Glutamatergic neuron (in vitro differentiated cells): ENCODE data around the gene C11orf91. TPM values are rescaled to one million over a fixed set of nuclear protein-coding genes. Genes with fewer than 3 reads are reported as not detected.

Experiments used
- DNase-seq: peaks from one replicate; pipeline ENCODE4 v3.0.0; 2022
- H3K27ac Mint-ChIP-seq: one replicate; pipeline ENCODE4 v1.8.0; 2020; ENCODE audit warnings: mild to moderate bottlenecking, mixed read lengths, inconsistent platforms; ENCODE audit not compliant: unreplicated experiment
- H3K27me3 Mint-ChIP-seq: one replicate; pipeline ENCODE4 v1.8.0; 2020; ENCODE audit warnings: mild to moderate bottlenecking, moderate library complexity, mixed read lengths, inconsistent platforms; ENCODE audit not compliant: unreplicated experiment
- H3K36me3 Mint-ChIP-seq: one replicate; pipeline ENCODE4 v1.8.0; 2020; ENCODE audit warnings: mild to moderate bottlenecking, mixed read lengths, inconsistent platforms; ENCODE audit not compliant: unreplicated experiment
- H3K4me1 Mint-ChIP-seq: one replicate; pipeline ENCODE4 v1.8.0; 2020; ENCODE audit warnings: mild to moderate bottlenecking, low read depth, mixed read lengths, inconsistent platforms; ENCODE audit not compliant: unreplicated experiment
- H3K4me3 Mint-ChIP-seq: one replicate; pipeline ENCODE4 v1.8.0; 2020; ENCODE audit warnings: mild to moderate bottlenecking, mixed read lengths, inconsistent platforms; ENCODE audit not compliant: unreplicated experiment
- H3K9me3 Mint-ChIP-seq: one replicate; pipeline ENCODE4 v1.8.0; 2020; ENCODE audit warnings: mild to moderate bottlenecking, moderate library complexity, mixed read lengths, inconsistent platforms; ENCODE audit not compliant: unreplicated experiment
- total RNA-seq: library from RNA; stranded (reverse); fragmentation: NEBNext Ultra II Directional; extraction: Animal tissue kit (Norgen Biotek cat#: 25700); gene quantifications from one replicate; pipeline ENCODE4 v1.2.1, GENCODE V29; 2021; ENCODE audit not compliant: unreplicated experiment
- TF ChIP-seq, protein P1 (sequence below): fragments of 200-600 bp; sonication (generic); IDR thresholded peaks from one replicate; pipeline ENCODE4 v1.5.0; 2021; ENCODE audit not compliant: partially characterized antibody, unreplicated experiment

The C11orf91 gene
- total RNA-seq, 1 donor from 2014 or later, result not detected

DNA sequence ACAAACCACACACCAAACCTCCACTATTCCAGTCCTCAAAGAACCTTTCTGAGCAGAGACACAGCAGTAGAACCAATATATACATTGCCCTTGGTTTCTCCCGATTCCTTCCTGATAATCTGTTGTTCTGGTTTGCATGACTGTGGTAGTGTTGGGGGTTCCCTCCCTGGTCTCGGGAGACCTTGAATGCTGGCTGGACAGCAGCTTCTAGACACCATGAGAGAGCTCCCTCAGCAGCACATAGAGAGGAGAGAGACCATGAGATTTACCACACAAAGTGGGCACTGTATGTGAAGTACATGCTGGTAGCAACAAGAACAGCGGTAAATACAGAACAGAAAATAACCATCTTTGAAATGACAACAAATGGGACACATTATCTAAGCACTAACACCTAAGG is 2.6 kb downstream of the C11orf91 start:
- Mint-ChIP-seq H3K4me1 (peaks cover 40% of the 10 kb centered on the region), H3K36me3 (no peaks in the 10 kb centered on the region), H3K4me3 (no peak overlapping the region), H3K9me3 (peaks cover 12% of the 10 kb centered on the region), H3K27me3 (peaks cover 6% of the 10 kb centered on the region), H3K27ac (no peak overlapping the region)
- TF ChIP-seq, protein P1, sequence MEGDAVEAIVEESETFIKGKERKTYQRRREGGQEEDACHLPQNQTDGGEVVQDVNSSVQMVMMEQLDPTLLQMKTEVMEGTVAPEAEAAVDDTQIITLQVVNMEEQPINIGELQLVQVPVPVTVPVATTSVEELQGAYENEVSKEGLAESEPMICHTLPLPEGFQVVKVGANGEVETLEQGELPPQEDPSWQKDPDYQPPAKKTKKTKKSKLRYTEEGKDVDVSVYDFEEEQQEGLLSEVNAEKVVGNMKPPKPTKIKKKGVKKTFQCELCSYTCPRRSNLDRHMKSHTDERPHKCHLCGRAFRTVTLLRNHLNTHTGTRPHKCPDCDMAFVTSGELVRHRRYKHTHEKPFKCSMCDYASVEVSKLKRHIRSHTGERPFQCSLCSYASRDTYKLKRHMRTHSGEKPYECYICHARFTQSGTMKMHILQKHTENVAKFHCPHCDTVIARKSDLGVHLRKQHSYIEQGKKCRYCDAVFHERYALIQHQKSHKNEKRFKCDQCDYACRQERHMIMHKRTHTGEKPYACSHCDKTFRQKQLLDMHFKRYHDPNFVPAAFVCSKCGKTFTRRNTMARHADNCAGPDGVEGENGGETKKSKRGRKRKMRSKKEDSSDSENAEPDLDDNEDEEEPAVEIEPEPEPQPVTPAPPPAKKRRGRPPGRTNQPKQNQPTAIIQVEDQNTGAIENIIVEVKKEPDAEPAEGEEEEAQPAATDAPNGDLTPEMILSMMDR, result no peak
- no peak for DNase-seq

DNA sequence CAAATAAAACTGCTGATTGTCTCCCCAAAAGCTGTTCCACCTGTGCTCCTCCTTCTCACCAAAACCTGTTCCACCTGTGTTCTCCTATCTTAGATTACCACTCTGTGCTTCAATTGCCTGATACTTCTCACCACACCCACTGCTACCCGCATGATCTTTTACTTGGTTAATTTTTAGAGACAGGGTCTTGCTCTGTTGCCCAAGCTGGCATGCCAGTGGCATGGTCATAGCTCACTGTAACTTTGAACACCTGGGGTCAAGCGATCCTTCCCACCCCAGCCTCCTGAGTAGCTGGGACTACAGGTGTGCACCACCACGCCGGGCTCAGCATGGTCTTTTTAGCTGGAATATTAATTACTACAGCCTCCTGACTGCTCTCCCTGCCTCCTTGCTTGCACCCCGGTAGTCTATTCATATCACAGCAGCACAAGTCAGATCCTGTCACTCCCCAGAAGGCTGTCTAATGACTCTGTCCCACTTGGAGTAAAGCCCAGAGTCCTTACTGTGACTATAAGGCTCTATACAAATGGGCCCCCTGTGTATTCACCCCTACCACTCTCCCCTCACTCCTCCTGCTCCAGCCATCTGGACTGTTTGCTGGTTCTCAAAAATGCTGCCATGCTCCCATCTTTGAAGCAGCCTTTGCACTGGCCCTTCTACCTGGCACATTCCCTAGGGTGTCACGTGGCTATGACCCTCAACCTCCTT is 3.5 kb downstream of the C11orf91 start:
- DNase-seq, result no peak
- no peaks in the 10 kb centered on the region for H3K36me3 Mint-ChIP-seq
- peaks cover 6% of the 10 kb centered on the region for H3K27me3 Mint-ChIP-seq
- TF ChIP-seq, protein P1, result no peak
- peaks cover 12% of the 10 kb centered on the region for H3K9me3 Mint-ChIP-seq
- H3K4me1 Mint-ChIP-seq, result peaks cover 42% of the 10 kb centered on the region
- peak overlapping the region; percentile 59 for H3K27ac Mint-ChIP-seq
- H3K4me3 Mint-ChIP-seq, result peak overlapping the region; percentile 44

DNA sequence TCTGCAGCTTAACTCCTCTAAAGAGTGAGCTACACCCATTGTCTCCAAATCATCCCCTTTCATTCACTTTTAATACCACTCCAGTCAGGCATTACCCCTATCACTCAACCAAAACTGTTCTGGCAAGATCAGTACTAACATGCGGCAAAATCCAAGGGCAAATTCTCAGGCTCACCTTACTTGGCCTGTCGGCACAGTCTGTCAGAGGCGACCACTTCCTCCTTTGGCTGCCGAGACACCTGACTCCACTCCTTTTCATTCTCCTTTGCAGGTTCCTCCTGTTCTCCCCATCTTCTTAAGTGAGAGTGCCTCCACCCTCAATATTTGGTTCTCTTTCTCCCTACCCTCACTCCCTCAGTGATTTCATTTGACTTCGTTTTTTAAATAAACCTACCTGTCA is 4.2 kb downstream of the C11orf91 start:
- TF ChIP-seq, protein P1, result no peak

DNA sequence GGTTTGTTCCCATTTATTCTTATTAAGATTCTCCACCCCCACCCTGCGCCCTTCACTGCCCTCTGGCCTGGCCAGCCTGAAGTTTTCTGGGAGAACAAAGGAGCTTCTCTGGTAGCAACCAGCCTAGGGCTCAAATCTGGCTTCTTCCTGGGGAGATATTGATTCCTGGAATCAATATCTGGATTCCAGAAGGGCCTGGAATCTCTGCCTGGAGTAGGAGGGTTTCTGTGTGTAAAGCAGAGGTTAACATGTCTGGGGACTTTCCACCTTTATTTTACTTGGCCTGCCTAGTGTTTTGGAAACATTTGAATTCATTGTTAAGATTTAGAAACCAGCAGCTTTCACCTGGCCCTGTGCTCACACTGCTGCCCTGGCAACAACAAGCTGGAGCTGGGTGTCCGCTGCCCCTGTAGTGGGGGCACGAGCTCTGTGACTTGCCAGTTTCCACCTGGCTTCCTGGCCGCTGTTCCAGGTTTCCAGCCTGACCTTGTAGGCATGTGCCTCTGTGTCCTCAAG is 5.5 kb downstream of the C11orf91 start:
- H3K4me3 Mint-ChIP-seq, result no peak overlapping the region
- no peaks in the 10 kb centered on the region for H3K36me3 Mint-ChIP-seq
- TF ChIP-seq, protein P1, result no peak
- H3K4me1 Mint-ChIP-seq, result peaks cover 36% of the 10 kb centered on the region
- peaks cover 9% of the 10 kb centered on the region for H3K9me3 Mint-ChIP-seq
- peaks cover 5% of the 10 kb centered on the region for H3K27me3 Mint-ChIP-seq
- no peak overlapping the region for H3K27ac Mint-ChIP-seq
- DNase-seq, result no peak

More for the DNA sequence above, 4.2 kb downstream of the C11orf91 start:
- H3K4me1 Mint-ChIP-seq, result peaks cover 42% of the 10 kb centered on the region
- no peaks in the 10 kb centered on the region for H3K36me3 Mint-ChIP-seq
- no peak for DNase-seq
- H3K27me3 Mint-ChIP-seq, result peaks cover 6% of the 10 kb centered on the region
- H3K9me3 Mint-ChIP-seq, result peaks cover 12% of the 10 kb centered on the region
- H3K27ac Mint-ChIP-seq, result no peak overlapping the region
- peak overlapping the region; percentile 44 for H3K4me3 Mint-ChIP-seq

DNA sequence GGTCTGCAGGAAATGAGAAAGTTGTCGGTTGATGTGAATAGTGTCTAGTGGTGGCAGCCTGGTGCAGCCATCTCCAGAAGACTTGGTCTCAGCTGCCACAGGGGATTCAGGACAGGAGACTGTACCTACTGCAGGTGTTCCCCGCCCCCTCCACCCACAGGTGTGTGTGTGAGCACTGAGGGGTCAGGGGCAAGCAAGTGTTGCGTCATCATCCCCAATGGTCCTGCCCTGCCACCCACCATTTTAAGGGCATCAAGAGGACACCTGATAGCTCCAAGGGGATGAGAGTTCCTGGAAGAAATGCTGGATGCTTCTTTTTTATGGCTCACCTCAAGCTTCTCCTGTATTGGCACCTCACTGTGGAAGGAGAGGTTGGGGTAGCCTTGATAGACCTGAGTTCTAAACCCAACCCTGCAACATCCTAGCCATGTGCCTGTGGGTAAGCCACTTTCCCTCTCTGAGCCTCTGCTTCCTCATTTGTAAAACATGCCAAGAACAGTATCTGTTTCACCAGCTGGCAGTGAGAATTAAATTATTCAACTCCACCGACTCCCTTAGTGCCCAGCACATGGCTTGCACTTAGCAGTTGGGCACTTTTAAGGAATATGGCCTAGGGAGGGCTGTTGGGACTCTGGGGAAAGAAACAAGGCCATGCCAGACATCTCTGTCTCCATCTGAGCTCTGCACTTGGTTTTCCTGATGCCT is 6.1 kb downstream of the C11orf91 start:
- H3K27me3 Mint-ChIP-seq, result peaks cover 2% of the 10 kb centered on the region
- H3K4me1 Mint-ChIP-seq, result peaks cover 36% of the 10 kb centered on the region
- H3K36me3 Mint-ChIP-seq, result no peaks in the 10 kb centered on the region
- TF ChIP-seq, protein P1, result no peak
- H3K27ac Mint-ChIP-seq, result no peak overlapping the region
- H3K9me3 Mint-ChIP-seq, result peaks cover 6% of the 10 kb centered on the region
- H3K4me3 Mint-ChIP-seq, result no peak overlapping the region
- no peak for DNase-seq
